GM12891 (cell line): ENCODE measurements around the gene FOXR1.

Experiments used
- POLR2A ChIP-seq: IDR thresholded peaks from 2 replicates; pipeline ENCODE4 v1.6.1; 2011; ENCODE audit warnings: low read depth, low read length, control low read depth
- POLR2AphosphoS5 ChIP-seq: IDR thresholded peaks from 2 replicates; pipeline ENCODE4 v1.6.1; 2011; ENCODE audit warnings: low read depth, low read length, control low read depth

GRCh38 chr11:119026970-119027369 lies 55.4 kb downstream of the FOXR1 start:
- TF ChIP-seq POLR2A, result no peak
- no peak for TF ChIP-seq POLR2AphosphoS5
